ENCODE results near the gene P4HA2. TPM values are rescaled to one million over a fixed set of nuclear protein-coding genes. Genes with fewer than 3 reads are reported as not detected.

P4HA2 gene
- total and polyA plus RNA-seq, 11 donors = 41.2 to 140 (median 55.7) TPM

GRCh38 chr5:132206782-132207181 lies 20.9 kb downstream of the P4HA2 start:
- no peaks in the 10 kb centered on the region for H3K27me3 ChIP-seq
- no peak overlapping the region for H3K27ac ChIP-seq
- no peaks in the 10 kb centered on the region for H3K9me3 ChIP-seq
- TF ChIP-seq POLR2A (IDR thresholded peaks at IDR 0.05) = no peak
- no peak for TF ChIP-seq CTCF (IDR thresholded peaks at IDR 0.05)
- peaks cover 0 to 83% (median 56%) of the 10 kb centered on the region in 9 donors for H3K36me3 ChIP-seq
- H3K4me3 ChIP-seq = no peak overlapping the region
- H3K4me1 ChIP-seq = peaks cover 0 to 76% (median 35%) of the 10 kb centered on the region in 12 donors
- intact Hi-C loops (cut with DNase I) = no loop called here
- ATAC-seq (no peak), DNase-seq (no peak)

GRCh38 chr5:132205385-132206125 lies 22.1 kb downstream of the P4HA2 start:
- Histone ChIP-seq H3K27me3 (no peaks in the 10 kb centered on the region), H3K4me1 (peaks cover 0 to 64% (median 29%) of the 10 kb centered on the region in 12 donors), H3K36me3 (peaks cover 0 to 83% (median 60%) of the 10 kb centered on the region in 9 donors), H3K27ac (peak overlapping the region in 8 of 12 donors; percentile 29 to 73 (median 58)), H3K4me3 (no peak overlapping the region), H3K9me3 (no peaks in the 10 kb centered on the region)
- intact Hi-C loops (cut with DNase I) = no loop called here
- DNase-seq (peak in 4 of 5 donors; percentile 46 to 72 (median 52)), ATAC-seq (peak; percentile 76 to 84 (median 82))
- TF ChIP-seq POLR2A (IDR thresholded peaks at IDR 0.05) = no peak
- no peak for TF ChIP-seq CTCF (IDR thresholded peaks at IDR 0.05)
- WGBS, 4 donors = 58 to 65% (median 61%) methylated on average over 5 of the region's 5 CpGs

- Histone ChIP-seq H3K36me3 (peaks cover 0 to 83% (median 60%) of the 10 kb centered on the region in 9 donors), H3K4me3 (no peak overlapping the region), H3K27me3 (no peaks in the 10 kb centered on the region), H3K4me1 (peaks cover 0 to 55% (median 27%) of the 10 kb centered on the region in 12 donors), H3K27ac (peak overlapping the region in 4 of 12 donors; percentile 29 to 73 (median 56)), H3K9me3 (no peaks in the 10 kb centered on the region)
- DNase-seq = no peak
- no peak for TF ChIP-seq CTCF (IDR thresholded peaks at IDR 0.05)
- no peak for TF ChIP-seq POLR2A (IDR thresholded peaks at IDR 0.05)
- ATAC-seq = peak in 1 of 4 donors; percentile 5
- 92 to 95% (median 93%) methylated on average over 7 of the region's 7 CpGs for WGBS, 4 donors
- intact Hi-C loops (cut with DNase I) = no loop called here
Observed at GRCh38 chr5:132204371-132205135, 23.1 kb downstream of the P4HA2 start.

GRCh38 chr5:132203916-132204315 lies 23.7 kb downstream of the P4HA2 start:
- TF ChIP-seq POLR2A (IDR thresholded peaks at IDR 0.05) (no peak), CTCF (IDR thresholded peaks at IDR 0.05) (no peak)
- Histone ChIP-seq H3K4me3 (no peak overlapping the region), H3K9me3 (no peaks in the 10 kb centered on the region), H3K27ac (peak overlapping the region in 8 of 12 donors; percentile 10 to 60 (median 38)), H3K4me1 (peaks cover 0 to 52% (median 27%) of the 10 kb centered on the region in 12 donors), H3K36me3 (peaks cover 0 to 83% (median 60%) of the 10 kb centered on the region in 9 donors), H3K27me3 (no peaks in the 10 kb centered on the region)
- no peak for DNase-seq
- intact Hi-C loops (cut with DNase I) = no loop called here
- no peak for ATAC-seq
- 96 to 98% (median 97%) methylated on average over 6 of the region's 6 CpGs for WGBS, 4 donors
